Parathyroid adenoma (tissue), 2 donors: ENCODE results near the gene FLNB.

ENCODE experiments used
- H2AFZ ChIP-seq: fragments of 300-600 bp; sonication (generic); one replicate; pipeline ENCODE4 v1.7.0; 2017; ENCODE audit warnings: antibody characterized with exemption, mild to moderate bottlenecking
- H3K27ac ChIP-seq: fragments of 300-600 bp; sonication (generic); one replicate; pipeline ENCODE4 v1.7.0; 2017
- H3K27me3 ChIP-seq: fragments of 300-600 bp; sonication (generic); one replicate; pipeline ENCODE4 v1.7.0; 2017; ENCODE audit warnings: low read length; ENCODE audit not compliant: control insufficient read depth, insufficient read depth
- H3K36me3 ChIP-seq: fragments of 300-600 bp; sonication (generic); one replicate; pipeline ENCODE4 v1.7.0; 2017; ENCODE audit warnings: low read length; ENCODE audit not compliant: control insufficient read depth, insufficient read depth
- H3K4me1 ChIP-seq: fragments of 300-600 bp; sonication (generic); one replicate; pipeline ENCODE4 v1.7.0; 2017; ENCODE audit warnings: control low read depth
- H3K4me2 ChIP-seq: fragments of 300-600 bp; sonication (generic); one replicate; pipeline ENCODE4 v1.7.0; 2017; ENCODE audit warnings: low read length
- H3K4me3 ChIP-seq: fragments of 300-600 bp; sonication (generic); one replicate; pipeline ENCODE4 v1.7.0; 2017; ENCODE audit warnings: low read depth, low read length
- H3K79me2 ChIP-seq: fragments of 300-600 bp; sonication (generic); one replicate; pipeline ENCODE4 v1.7.0; 2017; ENCODE audit warnings: control low read depth
- H3K9ac ChIP-seq: fragments of 300-600 bp; sonication (generic); one replicate; pipeline ENCODE4 v1.7.0; 2017; ENCODE audit warnings: mild to moderate bottlenecking
- H3K9me3 ChIP-seq: fragments of 300-600 bp; sonication (generic); one replicate; pipeline ENCODE4 v1.7.0; 2017; ENCODE audit warnings: low read length; ENCODE audit not compliant: control insufficient read depth
- TF ChIP-seq, protein P1 (sequence below): fragments of 300-600 bp; sonication (generic); IDR thresholded peaks from one replicate; pipeline ENCODE4 v1.7.0; 2017; ENCODE audit warnings: antibody characterized with exemption, mild to moderate bottlenecking
- donor health status: primary hyperparathyroidism.

Gene FLNB

DNA sequence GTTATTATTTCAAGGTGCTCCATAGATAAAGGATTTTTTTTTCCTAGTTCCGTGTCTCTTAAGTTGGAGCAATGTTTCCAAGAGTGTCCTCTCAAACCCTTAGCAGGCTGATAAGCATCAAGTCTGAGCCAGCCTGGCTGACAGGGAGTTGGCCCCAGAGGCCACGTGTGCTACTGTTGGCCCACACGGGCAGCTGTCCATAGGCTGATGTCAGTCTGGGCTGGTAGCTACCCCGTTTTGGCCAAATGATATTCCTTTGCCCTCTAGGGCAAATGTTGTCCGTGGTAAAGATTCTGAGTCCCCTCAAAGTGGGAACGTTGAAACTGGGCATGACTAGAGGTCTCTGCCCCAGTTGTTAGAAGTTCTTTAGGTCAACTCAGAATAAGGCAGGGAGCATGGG lies 99.4 kb downstream of the FLNB start:
- H3K4me3 ChIP-seq: no peak overlapping the region
- no peaks in the 10 kb centered on the region for H3K36me3 ChIP-seq
- no peak overlapping the region for H3K9ac ChIP-seq
- H3K4me2 ChIP-seq: peak overlapping the region; percentile 44
- peak overlapping the region; percentile 5 for H3K27ac ChIP-seq
- no peaks in the 10 kb centered on the region for H3K9me3 ChIP-seq
- peak overlapping the region; percentile 27 for H2AFZ ChIP-seq
- H3K4me1 ChIP-seq: peaks cover 50% of the 10 kb centered on the region
- TF ChIP-seq, protein P1, sequence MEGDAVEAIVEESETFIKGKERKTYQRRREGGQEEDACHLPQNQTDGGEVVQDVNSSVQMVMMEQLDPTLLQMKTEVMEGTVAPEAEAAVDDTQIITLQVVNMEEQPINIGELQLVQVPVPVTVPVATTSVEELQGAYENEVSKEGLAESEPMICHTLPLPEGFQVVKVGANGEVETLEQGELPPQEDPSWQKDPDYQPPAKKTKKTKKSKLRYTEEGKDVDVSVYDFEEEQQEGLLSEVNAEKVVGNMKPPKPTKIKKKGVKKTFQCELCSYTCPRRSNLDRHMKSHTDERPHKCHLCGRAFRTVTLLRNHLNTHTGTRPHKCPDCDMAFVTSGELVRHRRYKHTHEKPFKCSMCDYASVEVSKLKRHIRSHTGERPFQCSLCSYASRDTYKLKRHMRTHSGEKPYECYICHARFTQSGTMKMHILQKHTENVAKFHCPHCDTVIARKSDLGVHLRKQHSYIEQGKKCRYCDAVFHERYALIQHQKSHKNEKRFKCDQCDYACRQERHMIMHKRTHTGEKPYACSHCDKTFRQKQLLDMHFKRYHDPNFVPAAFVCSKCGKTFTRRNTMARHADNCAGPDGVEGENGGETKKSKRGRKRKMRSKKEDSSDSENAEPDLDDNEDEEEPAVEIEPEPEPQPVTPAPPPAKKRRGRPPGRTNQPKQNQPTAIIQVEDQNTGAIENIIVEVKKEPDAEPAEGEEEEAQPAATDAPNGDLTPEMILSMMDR: no peak
- H3K27me3 ChIP-seq: no peaks in the 10 kb centered on the region
- H3K79me2 ChIP-seq: no peaks in the 10 kb centered on the region

DNA sequence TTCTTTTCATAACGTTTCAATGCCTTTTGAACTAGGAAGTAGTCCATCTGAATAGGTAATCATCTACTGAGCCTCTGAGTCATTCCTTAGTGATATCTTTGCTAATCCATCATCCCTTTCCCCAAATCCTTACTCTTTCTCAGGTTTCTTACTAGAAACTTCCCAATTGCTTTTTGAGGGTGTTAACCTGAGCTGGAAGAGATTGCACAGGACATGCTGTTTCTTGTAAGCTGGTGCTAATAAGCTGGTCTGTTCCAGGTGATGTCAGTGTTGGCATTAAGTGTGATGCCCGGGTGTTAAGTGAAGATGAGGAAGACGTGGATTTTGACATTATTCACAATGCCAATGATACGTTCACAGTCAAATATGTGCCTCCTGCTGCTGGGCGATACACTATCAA lies 101.5 kb downstream of the FLNB start:
- no peaks in the 10 kb centered on the region for H3K79me2 ChIP-seq
- no peak overlapping the region for H2AFZ ChIP-seq
- H3K4me3 ChIP-seq: no peak overlapping the region
- H3K9ac ChIP-seq: no peak overlapping the region
- H3K36me3 ChIP-seq: no peaks in the 10 kb centered on the region
- no peaks in the 10 kb centered on the region for H3K27me3 ChIP-seq
- H3K9me3 ChIP-seq: no peaks in the 10 kb centered on the region
- TF ChIP-seq, protein P1: no peak
- H3K27ac ChIP-seq: no peak overlapping the region
- no peak overlapping the region for H3K4me2 ChIP-seq
- peaks cover 41% of the 10 kb centered on the region for H3K4me1 ChIP-seq

DNA sequence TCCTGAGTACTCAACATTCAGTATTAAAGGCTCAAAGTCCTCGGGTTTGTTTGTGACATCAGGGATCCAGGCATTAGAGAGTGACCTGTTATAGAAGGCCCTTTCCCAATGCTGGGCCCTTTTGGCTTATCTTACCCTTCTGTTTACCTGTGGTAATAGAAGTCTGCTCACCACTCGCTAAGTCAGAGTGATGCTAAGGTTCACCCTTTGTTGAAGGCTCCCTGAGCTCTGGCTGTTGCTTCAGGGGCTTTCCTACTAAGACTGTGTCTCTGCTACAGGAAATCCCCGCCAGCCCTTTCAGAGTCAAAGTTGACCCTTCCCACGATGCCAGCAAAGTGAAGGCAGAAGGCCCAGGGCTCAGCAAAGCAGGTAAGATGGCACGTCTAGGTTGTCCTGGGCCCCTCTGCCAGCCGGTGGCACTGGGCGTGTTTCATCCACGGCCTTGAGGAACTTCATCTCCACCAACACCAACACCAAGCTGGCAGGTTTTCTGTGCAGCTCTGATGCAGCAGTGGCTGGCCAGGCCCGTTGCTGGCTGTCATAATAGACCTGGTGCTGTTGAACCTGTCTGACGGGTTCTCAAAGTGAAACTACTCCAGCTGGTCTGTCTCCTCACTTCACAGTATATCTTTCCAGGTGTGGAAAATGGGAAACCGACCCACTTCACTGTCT lies 103.4 kb downstream of the FLNB start:
- TF ChIP-seq, protein P1: no peak
- Histone ChIP-seq H3K4me1 (peaks cover 42% of the 10 kb centered on the region), H3K27me3 (no peaks in the 10 kb centered on the region), H3K9ac (no peak overlapping the region), H3K27ac (peak overlapping the region; percentile 93), H3K9me3 (no peaks in the 10 kb centered on the region), H3K4me2 (peak overlapping the region; percentile 47), H3K4me3 (peak overlapping the region; percentile 4), H3K79me2 (no peaks in the 10 kb centered on the region), H3K36me3 (no peaks in the 10 kb centered on the region), H2AFZ (peak overlapping the region; percentile 80)

DNA sequence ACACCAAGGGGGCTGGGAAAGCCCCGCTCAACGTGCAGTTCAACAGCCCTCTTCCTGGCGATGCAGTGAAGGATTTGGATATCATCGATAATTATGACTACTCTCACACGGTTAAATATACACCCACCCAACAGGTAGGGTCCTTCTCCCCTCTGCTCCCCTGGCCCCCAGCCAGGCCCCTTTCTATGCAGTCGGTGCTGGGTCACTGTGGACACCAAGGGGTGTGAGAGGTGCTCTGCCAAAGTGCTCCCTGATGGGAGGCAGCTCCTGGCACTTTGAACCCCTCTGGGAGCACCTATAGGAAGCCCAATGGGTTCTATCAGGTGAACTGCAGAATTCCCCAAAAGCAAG lies 103.9 kb downstream of the FLNB start:
- H2AFZ ChIP-seq: peak overlapping the region; percentile 80
- H3K4me3 ChIP-seq: peak overlapping the region; percentile 4
- TF ChIP-seq, protein P1: no peak
- no peaks in the 10 kb centered on the region for H3K27me3 ChIP-seq
- peaks cover 44% of the 10 kb centered on the region for H3K4me1 ChIP-seq
- no peaks in the 10 kb centered on the region for H3K36me3 ChIP-seq
- peak overlapping the region; percentile 26 for H3K4me2 ChIP-seq
- no peak overlapping the region for H3K9ac ChIP-seq
- H3K27ac ChIP-seq: peak overlapping the region; percentile 93
- no peaks in the 10 kb centered on the region for H3K79me2 ChIP-seq
- H3K9me3 ChIP-seq: no peaks in the 10 kb centered on the region

DNA sequence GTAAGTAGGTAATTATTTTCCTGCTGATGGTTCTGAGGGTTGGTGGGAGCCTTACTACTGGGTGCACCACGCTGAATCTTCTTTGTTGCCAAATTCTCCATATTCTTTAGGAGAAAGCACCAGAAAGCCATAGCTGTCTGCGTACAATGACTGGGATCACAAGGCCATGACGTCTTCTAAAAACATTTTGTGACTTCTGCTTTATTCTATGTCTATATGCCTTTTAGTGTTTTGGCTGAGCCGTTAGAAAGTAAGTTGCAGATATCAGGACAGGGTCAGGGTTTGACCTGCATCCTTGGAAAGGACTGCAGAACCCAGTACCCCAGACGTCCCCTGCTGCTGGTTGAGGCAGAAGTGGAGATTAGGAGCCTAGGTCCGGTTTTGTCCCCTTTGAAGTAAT lies 107.0 kb downstream of the FLNB start:
- Histone ChIP-seq H3K36me3 (no peaks in the 10 kb centered on the region), H3K4me1 (peaks cover 56% of the 10 kb centered on the region), H3K9me3 (no peaks in the 10 kb centered on the region), H2AFZ (no peak overlapping the region), H3K4me2 (no peak overlapping the region), H3K9ac (no peak overlapping the region), H3K4me3 (no peak overlapping the region), H3K79me2 (no peaks in the 10 kb centered on the region), H3K27me3 (no peaks in the 10 kb centered on the region), H3K27ac (no peak overlapping the region)
- TF ChIP-seq, protein P1: no peak
